GM21526 (cell line): ENCODE results near the gene SPTB.
"Not testable (repeated sequence)": the region's sequence is repeated elsewhere in the genome, so short reads cannot be mapped to it uniquely, and the experiment has no call there.

Source experiments
- ATAC-seq: cut with Tn5 transposase; IDR thresholded peaks from one replicate; pipeline ENCODE4 v1.9.1; 2021; ENCODE audit warnings: moderate library complexity; ENCODE audit not compliant: unreplicated experiment, low FRiP score

The SPTB gene

GRCh38 chr14:64879635-64880220 is at the start of gene SPTB:
Gene SPTB (minus strand): TSS chr14:64879907. CDS start chr14:64823094, 56,813 bp downstream.
- ATAC-seq = no peak

DNA sequence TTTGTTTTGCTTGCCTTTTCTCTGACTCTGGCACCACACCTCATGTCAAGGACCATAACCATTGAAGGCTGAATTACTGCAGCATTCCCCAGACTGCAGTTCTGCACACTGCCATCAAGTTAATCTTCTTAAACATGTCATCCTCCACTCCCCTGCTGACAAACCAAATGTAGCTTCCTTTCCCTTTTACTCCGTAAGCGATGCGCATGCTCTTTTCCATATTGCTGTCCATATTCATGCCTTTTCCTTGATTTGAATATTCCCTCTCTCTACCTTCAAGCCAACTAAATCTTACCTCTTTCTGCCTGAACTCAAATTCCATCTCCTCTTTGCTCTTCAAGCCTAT is 49.3 kb upstream of the SPTB start:
- ATAC-seq = no peak

- ATAC-seq = peak; percentile 76
Measured at GRCh38 chr14:64928239-64929013, 48.7 kb upstream of the SPTB start.

DNA sequence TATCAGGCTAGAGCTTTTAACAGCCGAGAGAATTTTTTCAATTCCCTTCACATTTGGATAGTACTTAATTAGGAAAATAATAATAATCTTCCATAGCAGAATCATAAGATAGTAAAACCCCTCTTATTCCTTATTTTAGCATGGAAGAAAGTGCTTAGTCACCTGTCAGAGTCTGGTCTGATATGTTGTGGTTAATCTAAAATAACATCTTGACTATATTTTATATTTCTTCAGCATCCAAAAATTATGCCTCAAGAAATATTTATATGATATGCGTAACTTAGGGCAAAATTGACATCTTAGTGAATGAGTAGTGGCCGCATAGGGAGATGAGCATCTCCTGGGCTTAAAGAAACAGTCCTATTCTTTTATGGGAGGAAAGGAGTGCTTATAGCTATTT is 47.3 kb upstream of the SPTB start:
- no peak for ATAC-seq

DNA sequence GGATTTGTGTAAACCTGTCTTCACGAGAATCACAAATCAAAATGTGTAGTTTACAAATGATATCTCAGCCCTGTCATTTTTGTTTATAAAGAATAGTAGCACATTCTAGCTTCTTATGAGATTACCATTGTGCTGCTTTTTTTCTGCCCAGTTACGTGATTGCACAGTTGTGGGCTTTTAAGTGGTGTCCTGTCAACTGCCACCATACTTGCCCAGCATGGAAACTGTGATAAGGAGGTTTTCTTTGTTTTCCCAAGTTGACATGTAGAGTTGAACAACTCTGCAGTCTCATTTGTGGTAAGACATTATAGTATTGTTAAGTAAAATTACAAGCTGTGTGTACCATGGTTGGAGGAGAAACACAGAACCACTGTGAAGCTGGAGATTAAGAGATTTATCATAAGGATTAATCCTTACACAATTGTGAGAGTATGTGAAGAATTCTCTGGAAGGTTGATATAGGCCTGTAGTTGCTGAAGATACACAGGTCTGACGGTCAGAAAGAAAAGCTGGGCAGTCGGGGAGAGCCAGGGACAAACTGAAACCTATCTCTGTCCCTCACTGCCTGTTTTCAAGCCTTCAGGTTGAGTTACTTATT is 46.8 kb upstream of the SPTB start:
- ATAC-seq = no peak

DNA sequence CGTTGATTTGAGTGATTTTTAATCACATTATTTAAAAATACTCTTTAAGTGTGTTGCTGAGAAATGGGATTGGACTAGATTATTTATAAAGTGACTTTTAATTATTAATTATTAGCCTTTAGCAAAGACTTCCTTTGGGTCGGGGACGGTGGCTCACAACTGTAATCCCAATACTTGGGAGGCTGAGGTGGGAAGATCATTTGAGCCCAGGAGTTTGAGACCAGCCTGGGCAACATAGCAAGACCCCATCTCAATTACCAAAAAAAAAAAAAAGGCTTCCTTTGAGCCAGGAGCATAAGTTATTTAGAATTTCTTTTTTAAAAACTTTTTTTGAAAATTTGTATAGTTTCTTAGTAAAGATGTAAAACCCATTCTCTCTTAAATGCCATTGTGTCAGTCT is 43.3 kb upstream of the SPTB start:
- no peak for ATAC-seq

- ATAC-seq = no peak
Measured at GRCh38 chr14:64920465-64920864, 40.8 kb upstream of the SPTB start.

DNA sequence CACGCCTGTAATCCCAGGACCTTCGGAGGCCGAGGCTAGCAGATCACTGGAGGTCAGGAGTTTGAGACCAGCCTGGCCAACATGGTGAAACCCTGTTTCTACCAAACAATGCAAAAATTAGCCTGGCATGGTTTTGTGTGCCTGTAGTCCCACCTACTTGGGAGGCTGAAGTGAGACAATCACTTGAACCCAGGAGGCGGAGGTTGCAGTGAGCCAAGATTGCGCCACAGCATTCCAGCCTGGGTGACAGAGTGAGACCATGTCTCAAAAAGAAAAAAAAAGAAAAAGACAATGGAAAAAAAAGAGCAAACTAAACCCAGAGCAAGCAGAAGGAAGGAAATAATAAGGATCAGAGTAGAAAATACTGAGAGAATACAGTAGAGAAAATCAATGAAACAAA is 39.9 kb upstream of the SPTB start:
- ATAC-seq = no peak

DNA sequence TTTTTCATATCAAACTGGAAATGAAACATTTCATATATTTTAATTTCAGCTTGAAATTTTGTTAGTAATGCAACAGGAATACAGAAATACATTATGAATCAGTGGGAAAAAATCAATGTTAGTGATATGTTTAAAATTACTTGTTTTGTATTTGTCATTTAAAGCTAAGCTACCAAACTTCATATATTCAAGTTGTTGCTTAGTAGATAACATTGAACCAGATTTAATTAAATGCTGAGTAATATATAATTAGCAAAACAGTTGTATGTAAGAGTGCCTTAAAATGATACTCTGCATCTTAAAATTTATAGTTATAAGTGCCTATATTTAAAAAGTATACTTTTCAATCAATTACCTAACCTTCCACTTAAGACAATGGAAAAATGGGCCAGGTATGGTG is 39.5 kb upstream of the SPTB start:
- no peak for ATAC-seq

DNA sequence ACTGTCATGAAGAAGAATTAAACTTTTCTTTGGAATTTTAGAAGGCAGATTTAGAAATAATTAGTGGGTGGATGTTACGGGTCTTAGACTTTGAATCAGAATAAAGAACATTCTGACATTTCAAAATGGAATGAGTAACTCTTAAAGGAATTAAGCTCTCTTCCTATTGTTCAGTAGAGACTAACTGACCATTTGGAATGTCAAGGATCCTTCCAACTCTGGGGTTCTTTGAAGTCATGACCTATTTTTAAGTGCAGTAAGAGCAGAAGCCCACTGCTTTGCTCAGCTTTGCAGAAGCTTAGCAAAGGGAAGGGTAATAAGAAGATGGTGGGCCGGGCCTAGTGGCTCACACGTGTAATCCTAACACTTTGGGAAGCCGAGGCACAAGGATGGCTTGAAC is 38.5 kb upstream of the SPTB start:
- no peak for ATAC-seq

DNA sequence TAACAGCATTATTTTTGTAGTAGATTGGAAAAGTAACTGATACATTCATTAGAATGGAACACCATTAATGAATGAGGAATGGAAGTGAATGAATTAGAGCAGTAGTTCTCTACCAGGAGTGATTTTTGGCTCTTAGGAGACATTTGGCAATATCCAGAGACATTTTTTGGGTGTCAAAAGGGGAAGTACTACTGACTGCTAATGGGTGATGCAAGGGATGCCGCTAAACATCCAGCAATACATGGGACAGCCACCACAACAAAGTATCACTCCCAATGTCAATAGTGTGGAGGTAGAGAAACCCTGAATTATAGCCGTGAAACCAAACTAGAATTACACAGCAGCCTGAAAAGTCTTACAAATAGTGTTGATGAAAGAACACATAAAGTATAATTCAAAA is 36.1 kb upstream of the SPTB start:
- no peak for ATAC-seq

DNA sequence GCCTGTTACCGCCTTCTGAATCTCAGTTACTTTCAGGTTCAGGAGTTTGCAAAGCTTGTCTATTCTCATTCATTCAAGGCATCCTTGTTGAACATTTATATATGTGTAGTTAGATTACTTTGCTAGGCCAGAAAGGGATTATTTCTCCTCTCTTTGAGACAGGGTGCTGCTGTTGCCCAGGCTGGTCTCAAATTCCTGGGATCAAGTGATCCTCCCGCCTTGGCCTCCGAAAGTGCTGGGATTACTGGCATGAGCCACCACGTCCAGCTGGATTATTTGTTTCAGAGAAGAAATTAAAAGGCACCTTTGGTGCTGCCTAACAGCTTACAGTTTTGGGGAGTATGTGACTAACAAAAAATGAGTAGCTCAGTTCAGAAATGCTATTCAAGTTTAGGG is 35.3 kb upstream of the SPTB start:
- no peak for ATAC-seq

DNA sequence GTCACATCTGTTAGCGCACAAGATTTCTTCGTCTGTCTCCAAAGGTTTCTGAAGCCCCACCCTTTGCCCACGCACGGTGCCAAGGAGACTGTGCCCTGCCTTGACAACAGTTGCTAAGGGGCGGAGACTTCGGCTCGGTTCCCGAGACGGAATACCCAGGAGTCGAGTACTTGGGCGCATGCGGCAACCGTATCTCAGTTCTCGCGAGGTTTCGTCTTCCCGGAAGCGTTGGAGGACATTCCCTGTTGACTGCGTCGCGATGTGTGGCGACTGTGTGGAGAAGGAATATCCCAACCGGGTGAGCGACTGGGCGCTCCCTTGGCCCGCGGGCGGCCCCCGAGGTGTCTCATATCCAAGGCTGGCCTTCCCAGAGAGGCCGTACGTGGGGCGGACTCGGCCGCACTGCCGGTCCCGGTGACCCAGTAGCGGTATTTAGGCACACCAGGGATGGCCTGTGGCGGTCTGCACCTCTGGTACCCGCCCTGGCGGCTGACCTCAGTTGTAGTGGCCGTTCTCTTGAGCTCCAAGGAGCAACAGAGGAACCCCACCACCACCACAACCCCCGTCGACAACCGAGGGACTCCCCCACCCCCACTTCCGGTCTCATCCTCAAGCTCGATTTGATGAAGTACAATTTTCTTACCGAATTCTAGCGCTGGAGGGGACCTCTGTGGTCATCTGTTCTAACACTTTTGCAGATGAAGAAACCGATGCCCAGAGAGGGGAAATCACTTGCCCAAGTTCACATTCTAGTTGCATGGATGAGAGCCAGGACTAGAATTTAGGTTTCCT is 34.7 kb upstream of the SPTB start, which contains the start of gene CHURC1:
CHURC1 (plus strand) TSS at position 219 of the 792 bp plus-strand sequence; CDS start at position 260, 41 bp downstream.
- ATAC-seq = peak; percentile 92

DNA sequence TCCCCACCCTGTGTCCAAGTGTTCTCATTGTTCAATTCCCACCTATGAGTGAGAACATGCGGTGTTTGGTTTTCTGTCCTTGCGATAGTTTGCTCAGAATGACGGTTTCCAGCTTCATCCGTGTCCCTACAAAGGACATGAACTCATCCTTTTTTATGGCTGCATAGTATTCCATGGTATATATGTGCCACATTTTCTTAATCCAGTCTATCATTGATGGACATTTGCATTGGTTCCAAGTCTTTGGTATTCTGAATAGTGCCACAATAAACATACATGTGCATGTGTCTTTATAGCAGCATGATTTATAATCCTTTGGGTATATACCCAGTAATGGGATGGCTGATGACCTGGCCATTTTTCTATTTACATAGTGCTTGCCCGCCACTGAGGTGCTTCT is 33.8 kb upstream of the SPTB start:
- ATAC-seq = not testable (repeated sequence)

GRCh38 chr14:64912261-64912660 is 32.6 kb upstream of the SPTB start:
- no peak for ATAC-seq

- no peak for ATAC-seq
Measured at GRCh38 chr14:64910847-64911495, 31.3 kb upstream of the SPTB start.

DNA sequence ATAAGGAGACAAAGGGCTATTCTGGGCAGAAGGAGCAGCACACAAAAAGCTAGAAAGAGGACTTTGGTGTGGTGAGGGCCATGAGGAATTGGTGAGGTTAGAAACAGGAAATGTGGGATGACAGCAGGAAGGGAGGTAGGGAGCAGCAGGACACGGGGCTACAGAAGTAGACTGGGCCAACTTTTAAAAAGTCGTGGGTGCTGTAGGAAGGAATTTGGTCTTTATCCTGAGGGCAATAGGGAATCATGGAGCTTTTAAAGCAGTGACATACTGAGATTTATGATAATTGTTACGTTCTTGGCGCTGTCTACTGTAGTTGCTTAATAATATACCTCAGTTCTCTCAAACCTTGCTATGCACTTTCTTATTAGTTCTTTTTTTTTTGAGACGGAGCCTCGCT is 26.3 kb upstream of the SPTB start:
- ATAC-seq = no peak

- ATAC-seq = no peak
Measured at GRCh38 chr14:64899958-64900357, 20.3 kb upstream of the SPTB start.

GRCh38 chr14:64891839-64892375 is 12.2 kb upstream of the SPTB start:
- no peak for ATAC-seq

GRCh38 chr14:64891173-64891838 is 11.6 kb upstream of the SPTB start:
- no peak for ATAC-seq
